SK-N-SH treated with all-trans-retinoic acid at 6 μM for 48 hours (cell line): Measurements from ENCODE around the gene CYP2R1.

ENCODE experiments used
- ZNF565 ChIP-seq: fragments of 450-650 bp; formaldehyde crosslinking; conservative IDR thresholded peaks from 2 replicates; pipeline ENCODE4 v1.5.0; 2020; ENCODE audit warnings: low read depth, mild to moderate bottlenecking, moderate library complexity
- TF ChIP-seq, protein P1 (sequence below): fragments of 250-450 bp; sonication (Bioruptor Pico); IDR thresholded peaks from 2 replicates; pipeline ENCODE4 v1.5.1; 2020; ENCODE audit warnings: low read depth, mild to moderate bottlenecking, moderate library complexity

- TF ChIP-seq ZNF565 (CRISPR knock-in tag), result no peak
- TF ChIP-seq, protein P1, sequence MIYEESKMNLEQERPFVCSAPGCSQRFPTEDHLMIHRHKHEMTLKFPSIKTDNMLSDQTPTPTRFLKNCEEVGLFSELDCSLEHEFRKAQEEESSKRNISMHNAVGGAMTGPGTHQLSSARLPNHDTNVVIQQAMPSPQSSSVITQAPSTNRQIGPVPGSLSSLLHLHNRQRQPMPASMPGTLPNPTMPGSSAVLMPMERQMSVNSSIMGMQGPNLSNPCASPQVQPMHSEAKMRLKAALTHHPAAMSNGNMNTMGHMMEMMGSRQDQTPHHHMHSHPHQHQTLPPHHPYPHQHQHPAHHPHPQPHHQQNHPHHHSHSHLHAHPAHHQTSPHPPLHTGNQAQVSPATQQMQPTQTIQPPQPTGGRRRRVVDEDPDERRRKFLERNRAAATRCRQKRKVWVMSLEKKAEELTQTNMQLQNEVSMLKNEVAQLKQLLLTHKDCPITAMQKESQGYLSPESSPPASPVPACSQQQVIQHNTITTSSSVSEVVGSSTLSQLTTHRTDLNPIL (CRISPR knock-in tag), result no peak
These were observed 22.5 kb upstream of the CYP2R1 start for GRCh38 chr11:14914536-14914935.
